Measurements from ENCODE around the gene RNF212B. TPM values are rescaled to one million over a fixed set of nuclear protein-coding genes. Genes with fewer than 3 reads are reported as not detected.

RNF212B gene
- total and polyA plus RNA-seq, 10 of the 15 experiments (the other 5 are each of a cell fraction or from before 2014, with no cell fraction given): not detected

GRCh38 chr14:23301969-23302289 lies 64.2 kb downstream of the RNF212B start (continued):
- TF ChIP-seq, protein P1, sequence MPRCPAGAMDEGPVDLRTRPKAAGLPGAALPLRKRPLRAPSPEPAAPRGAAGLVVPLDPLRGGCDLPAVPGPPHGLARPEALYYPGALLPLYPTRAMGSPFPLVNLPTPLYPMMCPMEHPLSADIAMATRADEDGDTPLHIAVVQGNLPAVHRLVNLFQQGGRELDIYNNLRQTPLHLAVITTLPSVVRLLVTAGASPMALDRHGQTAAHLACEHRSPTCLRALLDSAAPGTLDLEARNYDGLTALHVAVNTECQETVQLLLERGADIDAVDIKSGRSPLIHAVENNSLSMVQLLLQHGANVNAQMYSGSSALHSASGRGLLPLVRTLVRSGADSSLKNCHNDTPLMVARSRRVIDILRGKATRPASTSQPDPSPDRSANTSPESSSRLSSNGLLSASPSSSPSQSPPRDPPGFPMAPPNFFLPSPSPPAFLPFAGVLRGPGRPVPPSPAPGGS (IDR thresholded peaks at IDR 0.05; ENCODE audit: borderline replicate concordance, insufficient read depth, low read depth, low read length, poor library complexity, severe bottlenecking): no peak
- no peak for TF ChIP-seq RELA (IDR thresholded peaks at IDR 0.05; ENCODE audit: borderline replicate concordance, partially characterized antibody)
- TF ChIP-seq PML (IDR thresholded peaks at IDR 0.05; ENCODE audit: low read length): 0 out of 2 replicates have a peak, but pooled peaks have one; percentile 30
- TF ChIP-seq JUND (IDR thresholded peaks at IDR 0.05; ENCODE audit: low read depth, low read length): no peak
- TF ChIP-seq MXI1 (IDR thresholded peaks at IDR 0.05; ENCODE audit: low read depth, low read length): 0 out of 2 replicates have a peak, but pooled peaks have one; percentile 7
- TF ChIP-seq SP1 (IDR thresholded peaks at IDR 0.05; ENCODE audit: low read depth, low read length): no peak
- TF ChIP-seq ZBED1 (IDR thresholded peaks at IDR 0.05; ENCODE audit: borderline replicate concordance): no peak
- no peak for TF ChIP-seq FOXK2 (IDR thresholded peaks at IDR 0.05)
- TF ChIP-seq PAX8 (IDR thresholded peaks at IDR 0.05): no peak
- no peak for TF ChIP-seq BACH1 (IDR thresholded peaks at IDR 0.05; ENCODE audit: borderline replicate concordance)
- TF ChIP-seq CHD4 (IDR thresholded peaks at IDR 0.05): no peak
- TF ChIP-seq POLR2AphosphoS5 (IDR thresholded peaks at IDR 0.05; ENCODE audit: low read length): peak; percentile 44; the same call in 1 of the 2 replicates
- TF ChIP-seq, protein P2, sequence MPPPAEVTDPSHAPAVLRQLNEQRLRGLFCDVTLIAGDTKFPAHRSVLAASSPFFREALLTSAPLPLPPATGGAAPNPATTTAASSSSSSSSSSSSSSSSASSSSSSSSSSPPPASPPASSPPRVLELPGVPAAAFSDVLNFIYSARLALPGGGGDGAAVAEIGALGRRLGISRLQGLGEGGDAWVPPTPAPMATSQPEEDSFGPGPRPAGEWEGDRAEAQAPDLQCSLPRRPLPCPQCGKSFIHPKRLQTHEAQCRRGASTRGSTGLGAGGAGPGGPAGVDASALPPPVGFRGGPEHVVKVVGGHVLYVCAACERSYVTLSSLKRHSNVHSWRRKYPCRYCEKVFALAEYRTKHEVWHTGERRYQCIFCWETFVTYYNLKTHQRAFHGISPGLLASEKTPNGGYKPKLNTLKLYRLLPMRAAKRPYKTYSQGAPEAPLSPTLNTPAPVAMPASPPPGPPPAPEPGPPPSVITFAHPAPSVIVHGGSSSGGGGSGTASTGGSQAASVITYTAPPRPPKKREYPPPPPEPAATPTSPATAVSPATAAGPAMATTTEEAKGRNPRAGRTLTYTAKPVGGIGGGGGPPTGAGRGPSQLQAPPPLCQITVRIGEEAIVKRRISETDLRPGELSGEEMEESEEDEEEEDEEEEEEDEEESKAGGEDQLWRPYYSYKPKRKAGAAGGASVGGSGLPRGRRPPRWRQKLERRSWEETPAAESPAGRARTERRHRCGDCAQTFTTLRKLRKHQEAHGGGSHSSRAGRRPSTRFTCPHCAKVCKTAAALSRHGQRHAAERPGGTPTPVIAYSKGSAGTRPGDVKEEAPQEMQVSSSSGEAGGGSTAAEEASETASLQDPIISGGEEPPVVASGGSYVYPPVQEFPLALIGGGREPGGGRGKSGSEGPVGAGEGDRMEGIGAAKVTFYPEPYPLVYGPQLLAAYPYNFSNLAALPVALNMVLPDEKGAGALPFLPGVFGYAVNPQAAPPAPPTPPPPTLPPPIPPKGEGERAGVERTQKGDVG (CRISPR knock-in tag; IDR thresholded peaks at IDR 0.05): no peak
- TF ChIP-seq IKZF2 (IDR thresholded peaks at IDR 0.05): no peak
- no peak for TF ChIP-seq ZNF622 (IDR thresholded peaks at IDR 0.05)
- no peak for TF ChIP-seq SRF (IDR thresholded peaks at IDR 0.05; ENCODE audit: low read depth in 2 of 2, low read length in 2 of 2)
- TF ChIP-seq NFYB (IDR thresholded peaks at IDR 0.05; ENCODE audit: insufficient read depth, low read depth, low read length): no peak
- no peak for TF ChIP-seq CHD2 (IDR thresholded peaks at IDR 0.05; ENCODE audit: borderline replicate concordance, low read depth, low read length)
- TF ChIP-seq STAT1 (conservative IDR thresholded peaks at IDR 0.05): no peak
- TF ChIP-seq TAF1 (IDR thresholded peaks at IDR 0.05; ENCODE audit: borderline replicate concordance, low read depth, low read length): no peak
- TF ChIP-seq HCFC1 (IDR thresholded peaks at IDR 0.05; ENCODE audit: low read length): peak; percentile 33; the same call in 1 of the 2 replicates

Measured in GM12878 (cell line).